Stimulated activated CD4-positive, alpha-beta T cell treated with anti-CD3 and anti-CD28 coated beads, TNF-alpha, amount 100 ng/mL, for 24 hours (primary cell): ENCODE data around the gene EN1.

ENCODE experiments used
- DNase-seq, 3 experiments: peaks; one replicate each; pipeline ENCODE4 v3.0.0-alpha.2; 2020; ENCODE audit warnings: low read depth in 3 of 3

EN1 gene

DNA sequence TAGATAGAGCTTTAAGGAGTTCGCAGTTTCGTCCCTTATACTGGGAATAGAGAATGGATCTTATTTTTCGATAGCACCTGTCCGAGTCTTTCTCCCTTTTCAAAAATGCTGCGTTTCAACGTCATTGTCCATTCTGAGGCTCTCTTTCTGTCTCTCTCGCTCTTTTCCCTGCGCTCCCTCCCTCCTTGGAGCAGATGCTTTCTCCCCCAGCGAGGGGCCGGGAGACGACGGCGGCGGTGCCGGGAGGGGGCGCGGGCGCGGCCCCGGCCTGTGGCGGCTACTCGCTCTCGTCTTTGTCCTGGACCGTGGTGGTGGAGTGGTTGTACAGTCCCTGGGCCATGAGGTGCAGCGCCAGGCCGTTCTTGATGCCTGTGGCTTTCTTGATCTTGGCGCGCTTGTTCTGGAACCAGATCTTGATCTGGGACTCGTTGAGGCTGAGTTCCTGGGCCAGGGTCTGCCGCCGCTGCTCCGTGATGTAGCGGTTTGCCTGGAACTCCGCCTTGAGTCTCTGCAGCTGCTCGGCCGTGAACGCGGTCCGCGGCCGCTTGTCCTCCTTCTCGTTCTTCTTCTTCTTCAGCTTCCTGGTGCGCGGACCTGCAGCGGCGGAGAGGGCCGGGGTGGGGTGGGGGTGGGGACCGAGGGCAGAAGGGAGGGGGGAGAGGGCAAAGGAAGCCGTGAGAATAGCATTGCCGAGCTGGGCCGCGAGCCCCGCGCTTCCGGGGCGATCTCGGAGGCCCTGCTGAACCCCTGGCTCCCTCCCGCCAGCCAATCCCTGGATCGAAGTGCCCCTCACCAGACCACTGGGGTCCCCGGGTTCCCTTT is 4.6 kb downstream of the EN1 start:
- no peak for DNase-seq

DNA sequence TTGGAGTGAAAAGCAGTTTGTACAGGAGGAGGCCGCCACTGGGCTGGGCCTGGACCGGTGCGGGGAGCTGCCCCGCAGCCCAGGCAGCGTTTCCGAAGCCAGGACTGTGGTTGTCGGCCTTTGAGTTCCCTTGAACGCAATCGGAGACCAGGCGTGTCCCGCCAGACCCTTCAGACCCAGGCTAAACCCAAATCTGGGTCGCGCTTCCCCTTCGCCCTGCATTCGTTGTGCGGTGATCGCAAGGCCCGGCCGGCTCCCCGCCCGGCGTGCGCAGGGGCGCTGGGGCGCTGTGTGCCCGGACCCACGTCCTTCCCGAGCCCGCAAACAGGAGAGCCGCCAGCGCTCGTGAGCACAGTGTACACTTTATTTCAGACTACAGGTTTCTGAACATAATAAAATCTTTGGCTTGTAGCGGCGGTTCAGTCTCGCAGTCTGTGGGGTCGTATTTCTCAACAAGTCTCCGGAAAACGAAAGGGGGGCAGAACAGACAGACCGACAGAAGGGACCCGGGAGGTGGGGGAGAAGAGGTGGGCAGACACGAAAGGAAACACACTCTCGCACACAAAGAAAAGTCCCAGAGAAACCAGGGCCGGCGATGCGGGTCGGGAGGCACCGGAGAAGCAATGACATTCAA is 5.5 kb downstream of the EN1 start:
- DNase-seq = no peak

DNA sequence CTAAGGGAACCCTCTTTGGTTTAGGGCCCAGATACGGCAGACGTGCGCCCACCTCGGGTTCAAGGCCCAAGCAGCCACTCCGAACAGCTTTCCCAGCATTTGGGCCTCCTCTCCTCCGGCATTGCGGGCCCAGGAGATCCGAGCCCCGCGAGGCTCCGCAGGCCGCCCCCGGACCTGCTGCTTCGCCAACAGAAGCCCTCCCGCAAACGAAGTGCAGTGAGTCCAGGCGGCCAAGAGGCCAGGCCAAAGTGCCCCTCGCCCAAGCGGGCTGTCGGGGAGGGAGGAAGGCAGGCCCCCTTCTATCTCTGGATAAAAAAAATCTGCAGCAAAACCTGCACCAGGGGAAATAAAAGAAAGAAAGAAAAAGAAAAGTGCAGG is 6.0 kb downstream of the EN1 start:
- no peak for DNase-seq

DNA sequence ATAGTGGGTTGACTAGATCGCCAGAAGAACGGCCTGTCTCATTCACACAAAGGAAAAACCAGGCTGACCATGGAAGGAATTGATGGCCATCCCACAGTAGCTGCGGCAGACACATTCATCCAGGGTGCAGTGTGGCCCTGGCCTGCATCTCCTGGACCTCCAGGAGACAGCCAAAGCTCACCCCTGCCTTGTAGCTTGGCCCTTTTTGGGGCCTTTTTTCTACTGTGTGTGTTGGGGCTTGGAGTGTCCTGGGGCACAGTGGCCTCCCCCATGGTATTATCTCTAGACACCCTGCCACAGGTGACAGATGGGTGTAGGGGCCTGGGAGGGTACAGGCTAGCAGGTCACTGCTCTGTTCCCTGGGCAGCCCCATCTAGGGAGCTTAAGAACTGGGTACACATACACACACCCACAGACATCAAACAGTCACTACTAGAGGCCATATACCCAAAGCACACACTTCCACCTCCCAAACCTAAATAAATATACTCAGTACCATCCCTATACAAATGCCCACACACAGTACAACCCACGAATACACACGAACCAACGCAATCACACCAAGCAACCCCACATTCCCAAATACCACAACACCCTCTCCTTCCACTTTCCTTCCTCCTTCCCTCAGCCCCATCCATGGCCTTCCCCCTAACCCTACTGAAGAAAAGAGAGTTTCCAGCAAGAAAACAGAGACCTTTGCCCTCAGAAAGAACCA is 8.6 kb downstream of the EN1 start:
- DNase-seq = no peak

DNA sequence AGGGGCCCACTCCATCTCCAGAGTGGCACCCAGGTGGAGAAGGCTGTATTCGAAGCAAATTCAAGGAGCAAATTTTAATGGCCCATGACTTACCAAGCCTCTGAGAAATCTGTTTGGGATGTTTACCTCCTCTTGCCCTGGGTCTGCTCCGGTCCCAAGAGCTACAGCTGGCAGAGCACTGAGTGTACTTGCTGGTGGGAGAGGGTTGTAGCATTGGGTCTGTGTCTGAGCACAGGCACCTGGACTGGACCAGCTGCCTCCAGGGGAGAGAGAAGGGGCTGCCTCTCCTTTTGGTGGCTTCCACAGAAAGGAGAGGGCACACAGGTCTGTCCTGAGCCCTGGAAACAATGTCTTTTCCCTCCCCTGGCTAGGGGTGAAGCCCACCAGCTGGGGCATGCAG is 9.8 kb downstream of the EN1 start:
- no peak for DNase-seq

DNA sequence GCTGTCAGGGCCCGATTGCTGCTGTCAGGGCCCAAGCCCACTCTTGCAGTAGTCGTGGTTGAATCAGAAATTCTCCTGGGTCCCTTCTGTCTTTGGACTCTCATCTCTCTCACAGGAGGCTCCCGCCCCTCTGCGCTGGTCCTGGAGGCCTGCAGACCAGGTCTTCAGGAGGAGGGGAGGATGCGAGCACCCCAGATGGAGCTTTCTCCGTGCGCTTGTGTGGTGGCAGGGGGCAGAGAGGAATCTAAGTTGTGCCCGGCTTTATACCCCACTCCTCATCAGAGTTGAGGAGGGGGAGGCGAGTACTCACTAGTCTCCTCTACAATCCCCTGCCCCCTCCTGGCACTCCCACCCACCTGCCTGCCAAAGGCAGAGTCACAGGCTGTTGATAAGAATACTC is 10.4 kb downstream of the EN1 start:
- no peak for DNase-seq

DNA sequence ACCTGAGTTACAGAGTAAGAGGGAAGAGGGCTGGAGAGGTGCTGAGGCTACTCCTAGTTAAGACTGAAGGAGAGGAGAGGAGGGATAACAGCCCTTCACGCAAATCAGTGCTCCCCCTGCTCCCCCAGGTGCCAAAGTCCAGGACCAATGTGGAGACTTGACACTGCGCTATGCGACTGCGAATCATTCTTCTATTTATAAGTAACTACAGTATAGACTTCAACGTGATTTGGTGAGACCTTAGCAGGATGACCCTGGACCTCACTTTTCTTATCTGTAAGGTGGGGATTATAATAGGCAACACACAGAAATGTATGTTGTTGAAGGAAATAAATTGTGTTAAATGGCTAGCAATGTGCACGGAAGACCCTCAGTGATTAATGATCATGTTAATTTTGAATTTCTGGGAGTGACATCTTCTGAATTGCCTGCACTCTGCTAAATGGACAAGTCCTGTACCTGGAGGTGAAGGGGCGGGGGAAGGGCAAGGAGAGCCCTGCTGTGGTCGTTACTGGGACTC is 11.0 kb downstream of the EN1 start:
- no peak for DNase-seq

DNA sequence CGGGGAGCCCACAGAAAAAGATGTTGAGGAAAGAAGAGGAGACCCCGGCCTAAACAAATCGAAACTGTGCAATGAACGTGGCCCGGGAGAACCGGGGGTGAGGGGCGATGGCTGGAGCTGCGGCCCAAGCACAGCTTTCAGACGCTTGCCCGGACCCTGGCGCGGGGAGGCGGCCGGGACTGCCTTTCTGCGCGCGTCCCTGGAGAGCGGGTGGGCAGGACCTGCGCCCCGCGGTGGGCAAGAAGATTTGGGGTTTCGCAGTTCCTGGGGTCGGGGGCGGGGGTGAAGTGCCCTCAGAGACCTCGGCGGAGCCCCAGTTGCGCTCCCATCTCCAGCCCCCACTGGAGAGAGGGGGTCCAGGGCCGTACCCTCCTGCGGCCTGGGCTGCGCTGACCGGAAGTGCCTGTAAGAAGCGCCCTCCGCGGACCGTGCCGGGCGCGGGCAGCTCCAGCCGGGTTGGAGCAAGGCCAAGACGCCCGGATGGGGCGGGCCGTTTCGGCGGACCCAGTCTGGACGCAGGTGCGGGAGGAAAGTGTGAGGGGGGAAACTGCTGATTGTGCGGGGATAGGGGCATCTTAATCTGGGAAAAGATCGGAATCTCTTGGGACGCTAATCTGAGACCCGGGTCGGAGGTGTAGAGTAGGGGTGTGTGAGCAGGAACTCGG is 11.6 kb downstream of the EN1 start:
- no peak for DNase-seq

DNA sequence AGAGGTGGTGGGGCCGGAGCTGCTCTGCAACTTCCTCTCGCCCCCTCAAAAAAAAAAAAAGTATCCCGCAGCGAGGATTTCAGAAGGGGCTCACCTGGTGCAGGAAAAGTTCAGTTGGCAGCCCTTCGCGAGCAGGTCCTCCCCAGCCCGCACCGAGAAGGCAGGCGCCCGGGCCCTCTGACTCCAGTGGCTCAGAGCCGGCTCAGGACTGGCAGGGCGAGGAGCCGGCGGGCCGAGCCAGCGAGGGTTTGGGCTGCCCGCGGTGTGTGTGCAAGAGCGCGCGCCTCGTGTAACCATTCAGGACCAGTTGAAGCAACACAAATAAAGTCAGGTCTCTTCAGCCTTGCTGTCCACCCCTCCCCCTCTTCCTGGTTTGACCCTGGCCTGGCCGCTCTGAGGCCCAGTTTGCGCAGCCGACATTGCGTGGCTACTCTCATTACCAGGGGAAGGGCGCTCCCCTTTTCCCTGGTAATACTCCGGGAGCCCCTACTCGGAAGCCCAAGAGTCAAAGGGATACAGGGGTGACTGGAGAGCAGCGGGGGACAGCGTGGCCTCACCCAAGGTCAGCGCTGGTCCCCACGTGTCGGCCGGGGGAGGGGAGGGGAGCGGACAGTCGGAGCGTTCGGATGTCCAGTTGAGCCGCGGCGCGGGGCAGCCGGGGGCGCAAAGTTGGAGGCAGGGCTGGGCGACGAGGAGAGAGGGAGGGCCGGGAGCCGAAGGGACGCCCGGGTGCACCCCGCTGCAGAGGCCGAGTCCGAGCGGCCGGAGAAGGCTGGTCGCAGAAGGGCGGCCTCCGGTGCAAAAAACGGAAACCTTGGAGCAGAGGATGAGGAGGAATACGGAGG is 12.3 kb downstream of the EN1 start:
- DNase-seq = no peak

DNA sequence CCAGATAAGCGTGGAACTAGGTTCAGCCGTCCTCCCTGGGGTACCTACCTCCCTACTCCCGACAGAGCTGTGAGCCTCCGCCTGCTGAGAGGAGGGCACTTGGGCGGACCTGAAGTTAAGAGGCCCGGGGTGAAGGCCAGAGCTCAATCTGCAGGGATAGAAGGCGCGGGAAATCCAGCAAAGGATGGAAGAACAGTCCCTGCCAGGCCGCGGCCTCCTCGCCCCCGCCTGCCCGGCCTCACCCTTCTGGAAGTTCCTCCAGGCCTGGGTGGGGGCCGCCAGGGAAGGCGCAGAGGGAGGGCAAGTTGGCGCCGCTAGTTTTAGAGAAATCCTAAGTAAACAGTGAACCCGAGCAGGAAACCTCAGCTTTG is 13.0 kb downstream of the EN1 start:
- DNase-seq = no peak

DNA sequence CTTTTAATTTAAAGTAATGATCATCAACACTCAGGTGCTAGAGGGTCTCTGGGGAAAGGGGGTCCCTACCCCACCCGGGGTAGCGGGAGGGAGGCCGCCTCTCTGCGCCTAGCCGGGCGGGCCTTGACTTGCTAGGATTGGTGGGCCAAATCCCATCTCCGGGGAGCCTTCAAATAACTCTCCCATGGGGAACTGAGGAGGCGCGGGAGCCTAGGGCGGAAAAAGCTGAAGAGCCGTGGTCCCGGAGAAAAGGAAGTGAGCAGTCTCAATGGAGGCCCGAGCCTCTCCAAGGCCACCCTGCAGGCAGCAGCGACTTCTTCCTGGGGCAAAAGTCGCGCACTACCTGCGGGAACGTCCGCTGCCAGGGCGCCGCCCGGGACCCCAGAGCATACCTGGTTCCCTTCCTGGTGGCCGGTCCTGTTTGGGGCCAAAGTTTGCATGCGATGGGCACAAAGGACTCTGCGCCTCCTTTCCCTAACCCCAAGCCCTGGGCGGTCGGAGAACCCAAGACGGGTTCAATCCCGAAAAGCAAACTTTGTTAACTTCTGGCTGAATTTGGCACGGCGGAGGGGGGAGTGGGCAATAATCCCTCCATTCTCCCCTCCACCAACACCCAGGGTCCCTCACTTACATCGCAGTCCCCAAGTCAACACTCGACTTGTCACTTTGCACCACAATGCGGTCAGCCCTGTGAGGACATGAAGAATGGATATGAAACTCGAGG is 13.6 kb downstream of the EN1 start:
- DNase-seq = no peak

DNA sequence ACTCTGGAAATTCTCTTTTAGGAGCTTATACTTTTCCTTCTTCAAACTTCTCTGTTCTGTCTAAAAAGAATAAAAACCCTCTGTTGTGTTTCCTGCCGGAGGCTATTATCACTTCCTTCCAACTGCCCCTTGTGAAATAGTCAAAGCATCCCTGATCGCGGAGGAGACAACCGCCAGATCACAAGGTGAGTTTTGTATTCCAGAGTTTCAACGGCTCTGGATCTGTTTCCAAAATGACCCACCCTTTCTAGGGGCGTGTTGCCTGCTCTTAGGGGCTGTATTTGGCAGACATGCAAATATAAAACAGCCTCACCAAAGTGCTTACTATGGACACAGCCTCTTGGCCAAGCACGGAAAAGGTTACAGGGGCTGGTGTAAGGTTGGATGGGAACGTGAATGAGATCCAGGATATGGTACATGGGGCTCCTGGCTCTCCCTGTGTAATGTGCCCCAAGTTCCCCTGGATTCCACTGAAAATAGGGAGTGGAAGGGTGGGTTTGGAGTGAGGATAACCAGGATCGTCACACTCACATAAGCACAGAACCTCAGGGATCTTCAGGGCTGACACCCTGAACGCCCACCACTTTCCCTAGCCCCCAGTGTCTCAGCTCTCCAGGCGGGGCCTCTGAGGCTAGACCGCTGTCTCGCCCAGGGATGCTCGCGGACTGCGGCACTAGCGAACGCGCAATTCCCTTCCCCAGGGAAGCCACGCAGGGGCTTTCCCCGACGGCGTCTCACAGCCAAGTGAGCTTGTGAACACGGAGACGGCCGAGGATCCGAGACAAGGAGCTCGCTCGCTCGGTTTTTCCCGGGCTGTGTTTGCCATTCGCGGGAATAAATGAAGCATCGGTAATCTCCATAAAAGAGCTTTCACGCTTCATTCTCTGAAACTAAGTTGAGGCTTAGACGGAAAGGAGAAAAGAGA is 14.4 kb downstream of the EN1 start:
- no peak for DNase-seq

DNA sequence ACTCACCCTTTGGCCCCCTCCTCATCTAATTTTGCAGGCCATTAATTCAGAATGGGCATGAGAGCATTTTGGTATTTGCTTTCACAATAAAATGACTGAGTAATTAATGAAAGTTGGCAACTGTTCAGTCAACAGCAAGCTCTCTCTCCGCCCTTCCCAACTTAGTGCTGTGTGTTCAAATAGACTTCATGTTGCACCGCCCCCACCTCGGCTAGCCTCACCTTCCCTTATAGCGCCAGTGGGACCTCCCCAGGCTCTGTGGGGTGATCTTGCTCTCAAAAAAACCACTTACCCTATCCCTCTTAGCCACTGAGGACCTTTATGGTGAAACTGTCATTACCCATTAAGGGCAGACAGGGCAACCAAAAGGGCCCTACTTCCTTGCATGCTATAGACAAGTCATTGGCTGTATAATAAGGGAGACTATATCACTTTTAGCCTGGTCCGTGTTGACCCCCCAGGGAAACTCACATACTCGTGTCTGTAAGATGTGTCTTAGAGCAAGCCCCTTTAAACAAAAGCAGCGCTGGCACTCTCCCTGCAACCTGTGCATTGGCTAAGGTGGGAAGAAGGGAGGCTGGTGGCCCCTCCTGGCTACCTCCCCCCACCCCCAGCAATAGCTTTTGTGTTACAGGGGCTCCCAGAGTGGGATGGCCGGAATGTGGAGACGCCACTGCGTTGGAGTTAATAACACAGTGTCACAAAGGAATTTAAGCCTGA is 15.2 kb downstream of the EN1 start:
- DNase-seq = no peak

DNA sequence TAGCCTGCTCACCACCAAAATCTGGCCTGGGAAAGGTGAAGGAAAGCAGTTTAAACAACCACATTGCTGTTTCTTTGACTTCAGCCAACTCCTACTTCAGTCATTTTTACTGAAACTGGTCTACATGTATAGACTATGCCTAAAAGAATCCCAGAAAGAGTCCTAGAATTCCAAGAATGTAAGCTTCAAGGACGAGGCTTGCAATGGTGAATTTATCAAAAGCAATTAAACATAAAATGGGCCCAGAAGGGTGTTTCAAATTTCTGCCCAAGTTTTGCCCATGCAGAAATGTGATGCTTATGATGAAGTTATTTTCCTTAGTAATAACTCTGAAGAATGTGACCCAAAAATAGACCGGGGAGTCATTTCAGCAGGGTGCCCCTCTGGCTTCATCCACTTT is 16.6 kb downstream of the EN1 start:
- no peak for DNase-seq

DNA sequence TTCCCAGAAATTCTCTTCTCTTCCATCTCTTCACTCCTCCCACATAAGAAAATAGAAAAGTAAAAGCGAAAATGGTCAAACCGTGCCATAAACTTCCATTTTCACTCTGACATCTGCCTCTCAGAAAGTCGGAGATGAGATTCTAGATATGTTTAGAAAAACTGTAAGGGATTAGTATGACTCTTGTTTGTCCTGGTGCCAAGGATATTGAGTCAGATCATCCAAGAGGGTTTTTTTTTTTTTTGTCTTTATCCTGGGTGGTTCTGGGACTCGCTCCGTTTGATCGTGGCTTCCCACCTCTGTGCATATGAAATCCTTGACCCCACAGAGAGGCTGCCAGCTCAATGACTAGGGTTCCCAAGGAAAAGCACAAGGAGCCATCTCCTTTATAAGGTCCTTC is 17.3 kb downstream of the EN1 start:
- no peak for DNase-seq

DNA sequence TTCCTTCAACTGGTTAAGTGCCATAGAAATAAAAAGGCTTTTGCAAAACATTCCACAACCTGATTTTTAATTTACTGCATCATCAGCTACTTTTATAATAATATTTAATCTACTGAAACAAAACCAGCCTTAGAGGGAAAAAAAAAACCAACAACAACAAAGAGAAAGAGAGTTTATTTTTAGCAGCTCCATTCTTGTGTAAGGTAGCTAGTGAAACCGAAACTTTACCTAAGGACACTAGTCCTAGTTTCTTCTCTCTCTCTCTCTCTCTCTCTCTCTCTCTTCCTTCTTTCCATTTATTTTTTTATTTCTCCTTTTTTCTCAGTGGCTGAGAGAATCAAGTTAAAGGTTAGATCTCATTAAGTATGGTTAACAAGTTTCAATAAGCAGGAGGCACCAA is 21.4 kb downstream of the EN1 start:
- no peak for DNase-seq

DNA sequence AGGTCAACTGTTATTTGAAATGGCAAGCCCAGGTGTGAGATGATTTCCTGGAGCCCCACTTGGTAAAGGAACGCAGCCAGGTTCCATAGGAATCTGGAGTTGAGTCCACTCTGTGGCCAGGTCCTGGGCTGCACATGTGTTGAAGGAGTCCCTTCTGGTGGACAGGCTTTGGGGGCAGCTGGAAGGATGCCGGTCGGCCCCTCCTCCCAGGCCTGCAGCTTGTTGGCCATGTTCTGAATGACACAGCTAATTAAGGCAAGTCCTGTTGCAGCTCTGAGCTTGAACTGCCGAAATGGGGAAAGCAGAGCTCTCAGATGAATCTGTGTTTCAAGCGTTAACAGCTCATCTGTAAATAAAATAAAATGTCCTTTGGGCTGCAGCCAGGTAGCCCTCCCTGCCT is 23.8 kb downstream of the EN1 start:
- DNase-seq = no peak

DNA sequence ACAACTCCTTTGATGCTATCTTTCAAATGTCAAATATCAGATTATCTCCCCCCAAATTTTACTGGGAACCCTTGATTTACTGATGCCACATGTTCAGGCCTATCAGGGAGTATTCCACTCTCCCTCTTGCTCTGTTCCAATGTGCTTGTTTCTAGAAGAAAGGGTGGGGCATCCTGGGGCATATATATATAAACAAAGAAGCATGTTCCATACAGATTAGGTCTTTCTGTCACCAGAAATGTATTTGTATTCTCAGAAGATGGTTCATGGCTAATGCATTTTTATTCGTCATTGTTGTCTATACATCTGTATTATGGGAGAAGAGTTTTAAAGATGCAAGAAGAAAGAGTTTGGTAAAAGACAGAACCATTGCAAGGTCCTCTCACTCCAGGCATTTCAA is 24.9 kb downstream of the EN1 start:
- DNase-seq = no peak

DNA sequence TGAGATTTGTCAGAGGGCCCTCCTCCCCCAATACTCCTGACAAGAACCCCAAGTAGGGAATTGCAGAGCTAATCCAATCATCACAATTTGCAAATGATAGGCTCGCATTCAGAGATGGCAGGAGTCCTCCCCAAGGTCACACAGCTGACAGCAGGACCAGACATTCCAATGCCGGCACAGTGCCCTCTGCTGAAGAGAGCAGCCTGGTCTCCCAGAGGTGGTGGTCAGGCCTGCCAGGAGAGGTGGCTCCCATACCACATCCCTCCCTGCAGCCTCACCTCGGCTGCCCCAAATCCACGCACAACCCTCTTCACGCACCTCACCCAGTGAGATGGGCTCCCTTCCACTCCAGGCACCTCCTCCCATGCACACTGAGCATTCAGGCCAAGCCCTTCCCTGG is 25.4 kb downstream of the EN1 start:
- DNase-seq = no peak
